Measurements from ENCODE around the gene PIK3CD. TPM values are rescaled to one million over a fixed set of nuclear protein-coding genes. Genes with fewer than 3 reads are reported as not detected.

The PIK3CD gene
- total and polyA plus RNA-seq, 2 experiments from 2014 or later, result 6.6 to 32.1 TPM

GRCh38 chr1:9680828-9681227 lies 29.3 kb downstream of the PIK3CD start (continued):
- no peak for TF ChIP-seq ZNF462 (CRISPR knock-in tag; IDR thresholded peaks at IDR 0.05)
- TF ChIP-seq ZNF114 (CRISPR knock-in tag; IDR thresholded peaks at IDR 0.05), result no peak
- no peak for TF ChIP-seq JUNB (IDR thresholded peaks at IDR 0.05; ENCODE audit: unreplicated experiment)
- TF ChIP-seq CTCF (conservative IDR thresholded peaks at IDR 0.05; ENCODE audit: low read depth in 2 of 2), result no peak

GRCh38 chr1:9684801-9685200 lies 33.3 kb downstream of the PIK3CD start:
- Mint-ChIP-seq H3K4me3 (no peak overlapping the region), H3K36me3 (ENCODE audit: low read depth) (0 out of 3 replicates have a peak, but pooled peaks cover 5% of the 10 kb centered on the region), H3K27me3 (ENCODE audit: insufficient read depth, low read depth, poor library complexity) (peaks cover 14% of the 10 kb centered on the region), H3K4me1 (peaks cover 11% of the 10 kb centered on the region), H3K9me3 (no peaks in the 10 kb centered on the region), H3K27ac (no peak overlapping the region)
- H3K9me2 ChIP-seq (ENCODE audit: insufficient read depth), result no peaks in the 10 kb centered on the region
- no peak for DNase-seq (ENCODE audit: low spot score)
- H3K79me2 ChIP-seq (replicated peaks; ENCODE audit: insufficient read depth), result no peaks in the 10 kb centered on the region
- H3F3A ChIP-seq (replicated peaks; ENCODE audit: low read depth), result peaks cover 12% of the 10 kb centered on the region; the same call in 1 of the 2 replicates
- H4K20me1 ChIP-seq (replicated peaks; ENCODE audit: insufficient read depth), result no peaks in the 10 kb centered on the region; the same call in 1 of the 2 replicates
- ATAC-seq, result no peak
- peaks cover 14% of the 10 kb centered on the region for H3K4me1 ChIP-seq (ENCODE audit: insufficient read depth)
- H3K4me3 ChIP-seq, result no peak overlapping the region
- H2AFZ ChIP-seq, result no peak overlapping the region
- H3K36me3 ChIP-seq (ENCODE audit: insufficient read depth), result no peaks in the 10 kb centered on the region; the same call in 1 of the 2 replicates
- peaks cover 15% of the 10 kb centered on the region for H3K27me3 ChIP-seq (ENCODE audit: insufficient read depth)
- TF ChIP-seq ETS1 (IDR thresholded peaks at IDR 0.05) (no peak), CREB1 (CRISPR knock-in tag; IDR thresholded peaks at IDR 0.05; ENCODE audit: low read depth) (no peak), ZNF331 (CRISPR knock-in tag; IDR thresholded peaks at IDR 0.05; ENCODE audit: low read depth) (no peak), EZH2 (IDR thresholded peaks at IDR 0.05; ENCODE audit: low read depth, unreplicated experiment) (no peak), JUNB (IDR thresholded peaks at IDR 0.05; ENCODE audit: unreplicated experiment) (no peak), REST (IDR thresholded peaks at IDR 0.05; ENCODE audit: unreplicated experiment) (no peak)
- H3K4me2 ChIP-seq, result no peak overlapping the region
- no peak overlapping the region for H3K27ac ChIP-seq (ENCODE audit: low read depth)
